Stimulated activated CD8-positive, alpha-beta memory T cell treated with anti-CD3 and anti-CD28 coated beads, Interleukin-12 subunit alpha, Interleukin-12 subunit beta, amount 100 ng/mL, for 24 hours (primary cell): ENCODE measurements around the gene ZNF48.

Experiments used
- DNase-seq: peaks from one replicate; pipeline ENCODE4 v3.0.0-alpha.2; 2020; ENCODE audit errors: extremely low read depth

The ZNF48 gene

DNA sequence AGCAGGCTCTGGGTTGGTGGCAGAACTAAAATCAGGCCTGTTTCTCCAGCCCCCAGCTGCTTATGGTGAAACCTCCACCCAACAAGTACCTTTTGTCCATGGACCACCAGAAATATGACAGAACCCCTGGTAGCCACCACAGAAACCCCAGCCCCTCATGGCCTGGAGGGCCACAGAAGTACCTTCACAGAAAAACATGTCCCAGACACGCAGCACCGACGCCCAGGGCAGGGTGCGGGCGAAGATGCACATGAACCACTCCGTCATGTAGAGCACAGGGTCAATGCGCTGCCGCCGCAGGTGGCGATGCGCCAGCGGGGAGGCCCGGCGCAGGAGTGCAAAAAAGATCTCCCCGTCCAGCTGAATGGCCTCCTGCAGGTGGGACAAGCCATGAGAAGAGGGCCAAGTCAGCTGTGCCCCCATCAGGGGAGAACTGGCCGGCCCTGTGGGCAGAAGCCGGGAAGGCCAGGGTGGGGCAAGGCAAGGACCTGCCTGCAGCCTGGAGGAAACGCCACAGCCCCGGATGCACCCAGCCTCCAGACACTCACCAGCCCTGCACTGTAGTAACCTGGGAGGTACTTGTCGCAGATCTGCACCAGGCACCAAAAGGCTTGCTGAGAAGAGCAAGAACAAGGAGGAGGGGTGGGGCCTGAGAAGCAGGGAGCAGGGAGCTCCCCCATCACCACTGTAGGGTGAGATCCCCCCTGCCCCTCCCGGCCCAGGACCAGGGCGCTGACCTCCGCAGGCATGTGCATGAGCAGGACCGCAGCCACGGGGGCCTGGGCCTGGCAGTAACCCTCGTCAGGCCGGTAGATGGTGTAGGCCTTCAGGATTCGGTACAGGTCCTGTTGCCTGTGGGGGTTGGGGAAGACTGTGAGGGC lies 36.0 kb upstream of the ZNF48 start:
- DNase-seq, result no peak

DNA sequence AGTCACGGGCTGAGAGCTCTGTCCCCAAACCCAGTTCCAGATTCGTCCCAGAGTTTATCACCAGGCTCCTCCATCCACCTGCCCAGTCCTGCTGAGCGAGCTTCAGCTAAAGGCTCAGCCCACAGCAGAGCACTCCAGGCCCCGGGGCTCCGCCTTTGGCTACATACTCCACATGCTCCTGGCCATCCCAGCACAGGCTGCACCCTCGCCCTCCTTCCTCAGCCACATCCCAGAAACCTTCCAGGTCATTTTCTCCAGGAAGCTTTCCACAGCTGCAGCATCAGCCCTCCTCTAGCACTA lies 35.4 kb upstream of the ZNF48 start:
- no peak for DNase-seq

DNA sequence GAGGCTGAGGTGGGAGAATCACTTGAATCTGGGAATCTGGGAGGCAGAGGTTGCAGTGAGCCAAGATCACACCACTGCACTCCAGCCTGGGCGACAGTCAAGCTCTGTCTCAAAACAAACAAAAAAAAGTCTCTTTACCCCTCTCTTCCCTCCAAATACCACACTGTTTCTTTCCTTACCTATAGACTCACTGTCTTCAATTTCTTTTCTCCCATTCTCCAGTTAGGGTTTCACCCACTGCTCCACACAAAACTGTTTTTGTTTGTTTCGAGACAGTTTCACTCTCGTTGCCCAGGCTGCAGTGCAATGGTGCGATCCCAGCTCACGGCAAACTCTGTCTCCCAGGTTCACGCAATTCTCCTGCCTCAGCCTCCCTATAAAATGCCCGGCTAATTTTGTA lies 34.0 kb upstream of the ZNF48 start:
- DNase-seq, result no peak

DNA sequence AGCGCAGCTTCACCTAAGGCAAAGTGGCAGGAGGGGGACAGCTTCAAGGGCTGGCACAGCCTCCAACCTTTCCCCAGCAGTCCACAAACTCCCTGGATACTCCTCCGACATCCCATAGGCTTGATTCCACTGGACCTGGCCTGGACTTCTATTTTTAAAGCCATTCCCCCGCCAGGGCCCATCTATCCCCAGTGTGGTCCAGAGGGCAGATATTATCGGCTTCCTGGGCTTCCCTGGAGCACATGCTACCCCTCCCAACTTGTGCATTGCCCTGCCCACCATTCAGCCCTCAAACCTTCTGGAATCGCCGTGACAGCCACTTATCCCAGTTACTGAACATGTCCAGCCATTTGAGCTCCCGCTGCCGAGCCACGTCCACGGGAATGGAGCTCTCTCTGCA lies 30.0 kb upstream of the ZNF48 start:
- DNase-seq, result no peak

DNA sequence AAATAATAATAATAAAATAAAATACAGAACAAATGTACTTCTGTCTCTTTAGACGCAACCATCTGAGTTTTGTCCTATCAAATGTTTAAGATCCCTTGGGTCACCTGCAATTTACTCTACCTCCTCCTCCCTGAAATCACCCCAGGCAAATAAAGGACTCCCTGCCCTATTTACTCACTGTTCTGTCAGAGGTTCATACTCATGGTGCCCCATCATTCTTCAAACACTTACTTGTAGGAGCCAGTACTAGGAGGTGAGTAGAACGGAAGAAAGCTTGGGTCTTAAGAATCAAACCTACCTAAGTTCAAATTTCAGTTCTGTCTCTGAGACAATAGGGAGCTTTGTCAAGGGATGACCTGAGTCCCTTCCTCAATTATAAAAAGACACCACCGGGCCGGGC lies 28.7 kb upstream of the ZNF48 start:
- DNase-seq, result no peak

DNA sequence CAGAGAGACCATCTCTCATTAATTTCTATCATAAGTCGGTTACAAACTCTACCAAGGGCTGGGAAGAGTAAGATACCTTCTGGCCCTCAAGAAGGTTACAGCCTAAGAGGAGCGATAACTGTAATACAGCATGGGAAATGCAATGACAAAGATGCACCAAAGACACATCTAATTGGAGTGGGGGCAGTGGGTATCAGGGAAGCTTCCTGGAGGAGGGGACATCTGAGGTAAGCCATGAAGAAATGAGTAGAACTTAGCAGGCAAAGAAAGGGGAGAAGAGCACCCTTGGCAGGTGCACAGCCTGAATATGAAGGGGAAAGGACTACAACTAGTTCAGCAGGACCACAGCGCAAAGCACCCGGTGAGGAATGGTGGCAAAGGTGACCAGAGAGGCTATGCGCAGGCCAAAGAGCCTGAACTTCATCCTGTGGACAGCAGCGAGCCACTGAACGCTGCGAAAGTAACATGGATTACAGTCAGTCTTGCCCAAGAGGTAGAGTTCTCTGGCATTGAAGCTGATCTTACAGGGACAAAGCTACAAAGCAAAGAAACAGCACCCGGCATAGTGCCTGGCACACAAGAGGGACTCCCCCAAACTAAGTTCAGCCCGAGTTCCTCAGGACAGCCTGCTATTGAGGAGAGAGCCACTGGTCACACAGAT lies 27.7 kb upstream of the ZNF48 start:
- DNase-seq, result no peak

DNA sequence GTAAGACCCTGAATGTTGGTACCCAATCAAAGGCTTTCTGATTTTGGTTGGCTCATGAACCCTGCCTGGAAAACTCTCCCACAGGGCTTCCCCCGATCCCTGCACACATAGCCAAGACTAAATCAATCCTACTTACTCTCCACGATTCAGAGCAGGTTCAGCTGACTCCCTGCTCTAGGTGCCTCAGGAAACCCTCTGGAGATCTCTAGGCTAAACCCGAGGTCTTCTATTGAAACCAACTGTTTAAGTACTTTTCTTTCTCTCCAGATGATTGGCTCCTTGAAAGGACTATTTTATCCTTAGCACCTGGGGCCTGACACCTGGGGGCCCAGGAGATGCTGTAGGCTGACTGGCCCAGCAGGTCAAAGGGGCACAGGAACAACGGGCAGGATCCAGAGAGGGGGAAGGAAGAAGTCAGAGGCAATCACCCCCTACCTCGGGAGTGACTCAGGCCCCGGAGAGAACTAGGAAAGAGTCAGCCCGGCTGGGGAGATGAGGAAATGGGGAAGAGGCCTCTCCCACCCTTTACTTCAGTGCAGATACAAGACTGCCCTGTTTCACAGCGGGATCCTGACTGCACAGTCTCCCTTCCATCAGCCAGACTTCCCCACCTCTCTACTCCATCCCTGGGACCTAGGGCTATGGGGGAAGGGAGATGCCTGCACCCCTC lies 27.0 kb upstream of the ZNF48 start:
- no peak for DNase-seq

DNA sequence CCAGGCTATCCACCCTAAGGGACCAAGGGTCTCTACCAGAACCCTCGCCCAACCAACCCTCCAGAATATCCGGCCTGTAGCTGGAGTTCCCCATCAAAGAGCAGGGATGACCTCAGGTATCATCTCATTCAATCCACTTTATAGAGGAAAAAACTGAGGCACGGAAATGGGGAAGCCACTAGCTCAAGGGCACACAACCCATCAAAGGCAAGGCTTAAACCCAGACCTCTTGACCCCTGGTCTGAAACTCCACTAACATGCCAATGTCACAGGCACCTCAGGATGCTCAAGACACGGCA lies 26.5 kb upstream of the ZNF48 start:
- DNase-seq, result no peak

DNA sequence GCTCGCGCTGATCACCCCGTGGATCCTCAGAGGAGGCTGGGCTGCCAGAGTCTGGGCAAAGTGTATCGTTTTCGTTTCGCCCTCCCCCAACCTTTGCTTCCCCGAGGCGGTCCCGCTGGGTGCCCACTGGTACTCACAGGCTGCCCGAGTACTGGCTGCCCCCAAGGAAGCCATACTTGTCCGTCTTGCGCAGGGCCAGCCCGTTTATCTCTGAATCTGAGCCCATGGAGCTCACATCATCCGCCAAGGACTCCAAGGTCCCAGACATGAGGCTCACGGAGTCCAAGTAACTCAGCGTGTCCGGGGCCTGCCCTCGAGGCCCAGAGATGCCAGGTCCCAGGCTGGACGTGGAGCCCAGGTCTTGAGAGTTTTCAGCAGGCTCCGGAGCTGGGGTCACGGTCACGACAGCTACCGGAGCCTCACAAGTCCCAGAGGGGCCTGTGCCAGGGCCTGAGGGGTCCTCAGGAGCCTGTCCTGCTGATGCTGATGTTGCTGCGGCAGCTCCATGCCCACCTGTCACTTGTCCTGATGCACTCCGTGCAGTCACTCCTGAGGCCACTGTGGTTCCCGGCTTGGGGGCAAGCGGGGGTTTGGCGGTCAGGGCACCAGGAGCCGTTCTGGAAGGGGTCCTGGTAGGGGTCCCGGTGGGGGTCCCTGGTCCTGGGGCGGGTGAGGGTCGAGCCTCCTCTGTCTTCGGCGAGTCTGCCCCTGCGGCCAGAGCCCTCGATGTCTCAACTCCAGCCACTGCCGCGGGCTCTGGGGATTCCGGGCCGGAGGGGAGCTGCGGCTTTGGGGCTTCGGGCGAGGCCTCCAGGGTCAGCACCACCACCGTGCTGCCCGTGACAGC lies 25.9 kb upstream of the ZNF48 start:
- no peak for DNase-seq

DNA sequence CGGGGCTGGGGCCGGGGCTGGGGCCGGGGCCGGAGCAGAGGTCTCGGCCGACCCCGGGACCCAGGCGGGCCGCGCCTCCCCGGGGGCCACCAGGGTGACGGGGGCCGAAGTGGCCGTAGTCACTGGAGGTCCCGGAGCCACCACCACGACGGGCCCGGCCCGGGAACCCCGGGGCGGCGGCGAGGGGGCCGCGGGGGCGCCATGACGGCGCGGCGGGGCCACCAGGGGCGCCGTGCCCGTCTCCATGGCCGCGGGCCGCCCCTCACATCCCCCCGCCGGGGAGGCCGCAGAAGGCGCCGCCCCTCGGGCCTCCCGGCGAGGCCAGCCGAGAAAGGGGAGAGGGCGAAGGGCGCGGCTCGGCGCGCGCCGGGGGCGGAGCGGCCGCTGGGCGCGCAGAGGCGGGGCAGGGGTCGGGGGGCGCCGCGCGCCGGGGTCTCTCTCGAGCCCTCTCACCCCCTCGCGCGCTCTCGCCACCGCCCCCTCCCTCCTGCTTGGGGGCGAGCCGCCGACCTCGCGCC lies 25.2 kb upstream of the ZNF48 start:
- DNase-seq, result no peak

DNA sequence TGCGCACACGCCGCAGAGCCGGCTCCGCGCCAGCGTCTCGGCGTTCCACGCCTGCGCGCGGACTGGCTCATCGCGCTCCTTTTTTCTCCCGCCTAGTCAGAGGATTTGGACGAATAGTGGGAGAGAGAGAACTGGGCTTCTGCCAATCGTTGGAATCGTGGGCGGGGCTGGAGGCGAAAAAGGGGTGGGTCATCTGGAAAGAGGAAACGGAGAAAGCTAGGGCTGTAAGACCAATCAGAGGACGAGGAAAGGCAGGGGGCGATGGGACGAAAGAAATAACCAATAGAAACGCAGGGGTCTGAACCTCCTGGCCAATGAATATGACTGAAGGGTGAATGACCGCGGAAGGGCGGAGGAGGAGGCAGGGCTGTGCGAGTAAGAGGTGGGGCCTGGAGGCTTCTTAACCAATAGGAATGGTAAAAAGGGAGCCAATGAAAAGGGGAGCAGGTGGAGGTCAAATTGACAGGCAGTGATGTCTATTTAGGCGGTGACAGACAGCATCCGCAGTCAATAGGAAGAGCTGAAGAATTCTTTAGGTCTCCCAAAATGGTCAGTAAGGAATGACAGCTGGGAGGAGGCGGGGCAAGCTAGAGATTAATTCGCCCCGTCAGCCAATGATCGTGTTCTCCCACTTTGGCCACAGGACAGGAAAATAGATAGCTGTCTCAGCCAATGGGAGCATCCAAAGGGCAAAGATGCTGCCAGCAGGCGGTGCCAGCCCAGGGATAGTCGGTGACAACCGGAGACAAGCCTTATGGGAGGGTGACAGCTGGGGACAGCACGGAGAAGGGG lies 24.6 kb upstream of the ZNF48 start, which contains the start of gene TBC1D10B:
Gene TBC1D10B (minus strand): TSS at position 39 of the 792 bp plus-strand sequence. CDS start 311 bp downstream, outside the sequence.
- DNase-seq, result peak; percentile 95

DNA sequence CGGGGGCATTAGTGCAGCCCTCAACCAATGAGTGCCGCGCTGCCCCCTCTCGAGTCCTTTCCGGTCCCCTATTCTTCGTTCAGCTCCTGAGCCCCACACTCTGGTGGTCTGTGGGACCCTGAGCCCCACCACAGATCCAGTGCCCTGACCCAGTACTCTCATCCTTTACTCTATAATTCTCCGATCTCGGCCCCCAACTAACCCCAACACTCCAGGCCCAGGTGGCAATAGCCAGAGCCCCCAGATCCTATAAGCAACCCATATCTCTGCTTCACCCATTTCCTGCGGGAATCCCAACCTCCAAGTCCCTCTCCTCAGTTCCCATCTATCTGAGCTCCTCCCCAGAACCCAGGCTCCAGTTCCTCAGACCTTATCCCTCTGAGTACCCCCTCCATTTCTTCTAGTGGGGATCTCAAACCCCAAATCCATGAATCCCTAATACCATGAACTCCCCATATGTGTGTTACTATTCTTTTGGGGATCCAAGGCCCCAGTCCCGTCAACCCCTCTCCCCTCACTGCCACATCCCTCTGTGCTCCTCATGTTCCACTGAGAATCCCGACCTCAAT lies 23.9 kb upstream of the ZNF48 start:
- no peak for DNase-seq

DNA sequence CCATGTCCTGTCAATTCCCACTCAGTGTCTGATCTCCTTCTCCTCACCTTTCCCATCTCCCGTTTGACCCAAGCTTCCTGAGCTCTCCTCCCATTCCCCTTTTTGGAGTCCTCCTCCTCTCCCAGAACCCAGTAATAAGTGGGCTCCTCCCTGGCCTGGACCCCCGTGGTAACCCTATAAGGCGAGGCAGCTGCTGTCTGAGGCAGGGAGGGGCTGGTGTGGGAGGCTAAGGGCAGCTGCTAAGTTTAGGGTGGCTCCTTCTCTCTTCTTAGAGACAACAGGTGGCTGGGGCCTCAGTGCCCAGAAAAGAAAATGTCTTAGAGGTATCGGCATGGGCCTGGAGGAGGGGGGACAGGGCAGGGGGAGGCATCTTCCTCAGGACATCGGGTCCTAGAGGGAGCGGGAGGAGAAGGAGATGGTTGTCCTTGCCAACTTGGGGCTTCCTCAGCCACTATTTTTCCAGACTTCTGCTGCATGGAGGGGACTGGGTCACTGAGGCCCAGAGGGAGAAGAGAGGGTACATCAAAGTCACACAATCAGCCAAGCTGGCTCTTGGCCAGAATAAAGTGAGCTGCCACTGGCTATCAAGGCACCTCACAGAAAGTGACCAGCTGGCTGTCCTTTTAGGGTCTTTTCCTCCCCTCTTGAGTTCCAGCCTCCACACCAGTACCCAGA lies 23.0 kb upstream of the ZNF48 start:
- DNase-seq, result no peak

DNA sequence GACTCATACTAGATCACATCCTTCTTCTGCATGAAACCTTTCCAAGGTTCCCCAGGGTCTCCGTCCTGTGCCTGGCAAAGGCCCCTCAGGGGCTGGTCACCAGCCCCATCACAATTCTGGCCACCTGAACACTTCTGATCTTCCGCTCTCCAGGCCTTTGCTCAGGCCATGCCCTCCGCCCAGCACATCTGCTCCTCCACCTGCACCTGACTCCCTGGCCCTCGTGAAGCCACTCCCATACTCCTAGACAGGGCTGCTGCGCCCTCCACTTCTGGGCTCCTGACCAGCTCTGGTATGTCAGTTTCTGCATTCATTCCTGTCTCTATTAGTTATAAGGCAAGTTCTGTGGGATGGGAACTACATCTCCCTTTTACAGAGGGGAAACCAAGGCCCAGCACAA lies 22.5 kb upstream of the ZNF48 start:
- DNase-seq, result no peak

DNA sequence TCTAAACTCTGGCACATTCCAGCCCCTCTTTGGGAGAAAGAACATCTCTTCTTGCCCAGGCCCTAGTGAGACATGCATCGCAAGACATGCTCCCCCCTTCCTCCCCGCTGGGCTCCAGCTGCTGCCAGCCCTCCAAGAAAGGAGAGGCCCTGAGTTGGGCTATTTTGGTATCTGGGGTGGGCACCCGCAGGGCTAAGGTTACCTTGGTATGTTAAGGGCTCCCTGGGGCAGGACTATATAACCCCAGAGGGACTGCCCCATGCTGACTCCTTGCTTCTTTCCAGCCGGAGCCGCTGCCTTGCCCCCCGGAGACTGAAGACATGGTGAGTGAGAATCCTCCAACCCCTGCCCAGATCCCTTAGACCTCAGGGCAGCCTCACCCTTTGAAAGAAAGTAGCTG lies 20.7 kb upstream of the ZNF48 start, which contains the start of gene MYL11:
Gene MYL11 (plus strand): TSS at position 265 of the 400 bp plus-strand sequence. CDS start 56 bp downstream, at position 321.
- DNase-seq, result no peak

DNA sequence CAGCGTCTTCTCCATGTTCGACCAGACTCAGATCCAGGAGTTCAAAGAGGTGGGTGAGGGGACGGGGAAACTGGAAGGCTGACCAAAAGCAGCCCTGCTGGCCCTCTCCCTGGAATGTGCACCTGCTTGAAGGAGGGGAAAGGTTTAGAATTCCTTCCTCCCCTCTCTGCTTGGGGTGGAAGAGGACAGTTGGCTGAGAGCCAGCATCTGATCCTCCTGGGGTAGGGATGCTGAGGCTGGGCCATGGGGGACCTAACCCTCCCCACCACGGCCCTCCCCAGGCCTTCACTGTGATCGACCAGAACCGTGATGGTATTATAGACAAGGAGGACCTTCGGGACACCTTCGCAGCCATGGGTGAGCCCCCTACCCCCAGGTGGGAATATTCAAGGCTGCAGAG lies 19.4 kb upstream of the ZNF48 start:
- DNase-seq, result no peak

DNA sequence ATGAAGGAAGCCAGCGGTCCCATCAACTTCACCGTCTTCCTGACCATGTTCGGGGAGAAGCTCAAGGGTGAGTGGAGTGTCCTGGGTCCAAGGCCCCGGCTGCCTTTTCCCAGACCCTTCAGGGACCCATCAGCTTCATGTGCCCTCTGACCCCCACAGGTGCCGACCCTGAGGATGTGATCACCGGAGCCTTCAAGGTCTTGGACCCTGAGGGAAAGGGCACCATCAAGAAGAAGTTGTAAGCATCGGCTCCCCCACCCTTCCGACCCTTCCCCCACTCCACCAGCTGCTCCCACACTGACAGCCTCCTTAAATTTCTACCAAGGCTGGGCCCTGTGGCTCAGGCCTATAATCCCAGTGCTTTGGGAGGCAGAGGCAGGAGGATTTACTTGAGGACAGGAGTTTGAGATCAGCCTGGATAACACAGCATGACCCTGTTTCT lies 18.7 kb upstream of the ZNF48 start:
- no peak for DNase-seq

DNA sequence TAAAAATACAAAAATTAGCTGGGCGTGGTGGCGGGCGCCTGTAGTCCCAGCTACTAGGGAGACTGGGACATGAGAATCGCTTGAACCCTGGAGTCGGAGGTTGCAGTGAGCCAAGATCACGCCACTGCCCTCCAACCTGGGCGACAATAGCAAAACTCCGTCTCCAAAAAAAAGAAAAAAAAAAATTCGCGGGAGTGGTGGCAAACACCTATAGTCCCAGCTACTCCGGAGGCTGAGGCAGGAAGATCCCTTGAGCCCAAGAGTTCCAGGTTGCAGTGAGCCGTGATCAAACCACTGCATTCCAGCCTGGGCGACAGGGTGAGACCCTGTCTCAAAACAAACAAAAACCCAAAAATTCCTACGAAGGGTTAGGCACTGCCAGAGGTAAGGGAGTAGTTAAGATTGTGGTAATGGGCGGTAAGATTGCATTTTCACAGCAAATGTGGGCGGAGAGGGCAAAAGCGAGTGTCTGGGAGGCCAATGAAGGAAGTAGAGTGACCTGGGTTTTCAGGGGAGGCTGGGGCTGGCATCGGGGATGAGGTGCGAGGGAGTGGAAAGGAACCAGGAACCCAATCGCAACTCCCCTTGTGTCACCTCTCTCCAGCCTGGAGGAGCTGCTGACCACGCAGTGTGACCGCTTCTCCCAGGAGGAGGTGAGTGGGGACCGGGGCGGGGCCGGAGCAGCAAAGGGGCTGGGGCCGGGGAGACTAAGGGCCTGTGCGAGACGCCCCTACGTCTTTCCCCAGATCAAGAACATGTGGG lies 18.0 kb upstream of the ZNF48 start:
- DNase-seq, result no peak

DNA sequence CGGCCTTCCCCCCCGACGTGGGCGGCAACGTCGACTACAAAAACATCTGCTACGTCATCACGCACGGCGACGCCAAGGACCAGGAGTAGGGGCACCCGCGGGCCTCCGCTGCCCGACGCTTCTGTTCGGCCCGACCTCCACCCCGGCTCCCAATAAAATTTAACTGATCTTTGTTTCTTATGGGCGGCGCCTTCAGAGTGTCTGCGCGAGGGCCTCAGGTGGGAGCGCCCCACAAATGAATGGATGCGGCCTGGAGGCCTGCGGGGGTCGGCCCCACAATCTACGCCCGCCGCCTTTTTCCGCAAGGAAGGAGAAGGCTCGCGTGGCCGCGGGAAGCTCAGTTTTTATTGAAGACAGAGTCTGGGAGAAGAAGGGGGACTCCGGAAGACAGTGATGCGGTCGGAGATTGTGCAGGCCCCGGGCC lies 17.4 kb upstream of the ZNF48 start:
- DNase-seq, result peak; percentile 58
